Measurements from ENCODE around the gene ACVRL1.

ACVRL1 gene

DNA sequence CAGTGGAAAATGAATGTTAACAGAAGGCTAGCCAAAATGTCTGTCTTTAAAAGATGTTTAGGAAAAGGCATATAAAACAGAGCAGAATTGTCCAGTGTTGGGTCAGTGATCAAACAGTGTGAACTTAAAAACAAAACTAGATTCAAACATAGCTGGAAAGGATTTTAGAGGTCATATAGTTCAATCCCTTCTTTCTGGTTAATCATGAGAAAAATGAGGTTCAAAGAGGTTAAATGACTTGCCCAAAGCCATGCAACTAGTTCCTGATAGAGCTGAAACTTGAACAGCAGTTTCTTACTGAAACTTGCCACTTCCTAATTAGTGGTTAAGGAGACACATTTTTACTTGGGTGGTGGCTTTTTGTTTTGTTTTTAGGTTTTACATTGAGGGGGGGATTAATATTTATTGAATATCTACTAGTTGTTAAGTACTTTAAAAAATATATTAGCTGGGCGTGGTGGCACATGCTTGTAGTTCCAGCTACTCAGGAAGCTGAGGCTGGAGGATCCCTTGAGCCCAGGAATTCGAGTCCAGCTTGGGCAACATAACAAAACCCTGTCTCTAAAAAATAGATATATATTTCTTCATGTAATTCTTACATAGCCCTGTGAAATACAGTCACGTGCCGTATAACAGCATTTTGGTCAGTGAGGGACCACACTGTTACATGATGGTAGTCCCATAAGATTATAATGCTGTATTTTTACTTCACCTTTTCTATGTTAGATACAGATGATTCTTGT, 64.5 kb downstream of the ACVRL1 start:
- DNase-seq, result no peak

DNA sequence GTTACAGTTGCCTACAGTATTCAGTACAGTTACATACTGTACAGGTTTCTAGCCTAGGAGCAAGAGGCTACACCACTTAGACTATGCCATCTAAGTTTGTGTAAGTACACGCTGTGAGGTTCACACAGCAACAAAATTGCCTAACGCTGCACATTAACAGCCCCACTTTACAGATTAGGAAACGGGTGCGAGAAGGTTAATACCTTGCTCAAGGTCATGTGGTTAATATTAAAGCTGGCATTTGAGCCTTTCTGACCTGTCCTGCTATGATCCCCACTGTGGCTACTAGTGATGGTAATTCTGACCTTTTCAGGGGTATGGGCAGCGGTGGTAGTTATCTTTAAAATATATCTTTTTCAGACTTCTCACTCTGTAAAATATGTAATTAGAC, 65.1 kb downstream of the ACVRL1 start:
- no peak for DNase-seq

DNA sequence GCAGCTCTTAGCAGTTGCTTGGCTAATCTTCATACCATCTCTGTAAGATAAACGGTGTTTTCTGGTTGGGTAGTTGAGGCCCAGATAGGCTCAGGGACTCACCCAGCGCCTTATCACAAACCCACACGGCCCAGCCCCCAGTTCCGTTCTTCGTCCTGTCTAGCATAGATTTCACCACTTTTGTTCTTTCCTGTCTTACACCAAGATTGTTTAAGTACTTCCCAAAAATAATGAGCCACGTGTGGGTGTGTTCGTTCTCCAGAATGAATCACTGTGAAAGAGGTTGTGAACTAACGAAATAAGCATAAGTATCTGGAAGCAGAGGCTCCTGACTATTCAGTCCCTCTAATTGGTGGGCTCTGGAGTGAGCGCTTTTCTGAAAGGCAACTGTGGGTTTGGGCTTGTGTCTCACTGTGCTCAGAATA, 65.6 kb downstream of the ACVRL1 start:
- DNase-seq, result no peak
